Measurements from ENCODE around the gene HMGCS2. TPM values are rescaled to one million over a fixed set of nuclear protein-coding genes. Genes with fewer than 3 reads are reported as not detected.

The HMGCS2 gene
- total RNA-seq, 2 donors from 2014 or later, result 6.0 TPM; not detected in 1

DNA sequence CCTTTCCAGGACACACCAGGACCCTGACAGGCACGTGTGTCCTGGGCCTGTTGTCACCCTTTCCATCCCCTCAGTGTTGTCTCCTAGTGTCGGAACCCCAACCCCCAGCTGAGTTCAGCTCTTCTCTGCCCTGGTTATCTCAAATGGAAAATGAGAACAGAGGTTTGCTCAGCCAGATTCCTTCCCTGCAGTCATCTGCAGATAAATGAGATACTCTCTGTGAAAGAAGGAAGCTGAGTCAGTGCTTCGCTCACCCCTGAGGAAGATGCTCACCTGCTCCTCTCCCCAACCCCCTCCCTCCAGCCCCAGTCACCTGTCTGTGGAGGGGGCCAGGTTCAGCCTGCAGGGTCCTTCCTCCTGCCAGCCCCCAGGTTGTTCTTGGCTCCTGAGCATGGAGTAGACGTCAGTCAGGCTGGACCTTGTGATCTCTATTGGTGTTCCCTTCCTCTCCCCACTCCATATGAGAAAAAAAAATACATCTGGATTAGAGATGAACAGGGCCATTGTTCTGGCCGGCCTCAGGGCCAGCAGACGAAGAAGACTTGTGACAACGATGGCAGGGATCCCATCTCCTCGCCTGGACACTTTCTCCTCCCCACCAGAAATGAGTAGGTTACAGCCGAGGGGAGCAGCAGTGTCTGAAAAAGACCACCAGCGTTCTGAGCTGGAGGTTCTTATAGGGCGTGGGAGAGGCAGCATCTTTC, 36.1 kb downstream of the HMGCS2 start:
- WGBS, 2 donors, result 64 to 65% methylated on average over 10 to 11 of the region's 11 CpGs
- no peak for TF ChIP-seq POLR2A (IDR thresholded peaks at IDR 0.05)
- TF ChIP-seq, protein P1, sequence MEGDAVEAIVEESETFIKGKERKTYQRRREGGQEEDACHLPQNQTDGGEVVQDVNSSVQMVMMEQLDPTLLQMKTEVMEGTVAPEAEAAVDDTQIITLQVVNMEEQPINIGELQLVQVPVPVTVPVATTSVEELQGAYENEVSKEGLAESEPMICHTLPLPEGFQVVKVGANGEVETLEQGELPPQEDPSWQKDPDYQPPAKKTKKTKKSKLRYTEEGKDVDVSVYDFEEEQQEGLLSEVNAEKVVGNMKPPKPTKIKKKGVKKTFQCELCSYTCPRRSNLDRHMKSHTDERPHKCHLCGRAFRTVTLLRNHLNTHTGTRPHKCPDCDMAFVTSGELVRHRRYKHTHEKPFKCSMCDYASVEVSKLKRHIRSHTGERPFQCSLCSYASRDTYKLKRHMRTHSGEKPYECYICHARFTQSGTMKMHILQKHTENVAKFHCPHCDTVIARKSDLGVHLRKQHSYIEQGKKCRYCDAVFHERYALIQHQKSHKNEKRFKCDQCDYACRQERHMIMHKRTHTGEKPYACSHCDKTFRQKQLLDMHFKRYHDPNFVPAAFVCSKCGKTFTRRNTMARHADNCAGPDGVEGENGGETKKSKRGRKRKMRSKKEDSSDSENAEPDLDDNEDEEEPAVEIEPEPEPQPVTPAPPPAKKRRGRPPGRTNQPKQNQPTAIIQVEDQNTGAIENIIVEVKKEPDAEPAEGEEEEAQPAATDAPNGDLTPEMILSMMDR (IDR thresholded peaks at IDR 0.05), result no peak
- Histone ChIP-seq H3K9me3 (no peaks in the 10 kb centered on the region), H3K4me1 (peaks cover 36% of the 10 kb centered on the region), H3K4me3 (no peak overlapping the region), H3K36me3 (replicated peaks in 1 of 2; ENCODE audit: insufficient read depth in 1 of 2, low read depth in 2 of 2) (no peaks in the 10 kb centered on the region), H3K27me3 (no peaks in the 10 kb centered on the region), H3K27ac (peak overlapping the region in 3 of 4 donors; percentile 20 to 50 (median 31))
- intact Hi-C loops (cut with DNase I), result no loop called here
- DNase-seq (no peak), ATAC-seq (no peak)

DNA sequence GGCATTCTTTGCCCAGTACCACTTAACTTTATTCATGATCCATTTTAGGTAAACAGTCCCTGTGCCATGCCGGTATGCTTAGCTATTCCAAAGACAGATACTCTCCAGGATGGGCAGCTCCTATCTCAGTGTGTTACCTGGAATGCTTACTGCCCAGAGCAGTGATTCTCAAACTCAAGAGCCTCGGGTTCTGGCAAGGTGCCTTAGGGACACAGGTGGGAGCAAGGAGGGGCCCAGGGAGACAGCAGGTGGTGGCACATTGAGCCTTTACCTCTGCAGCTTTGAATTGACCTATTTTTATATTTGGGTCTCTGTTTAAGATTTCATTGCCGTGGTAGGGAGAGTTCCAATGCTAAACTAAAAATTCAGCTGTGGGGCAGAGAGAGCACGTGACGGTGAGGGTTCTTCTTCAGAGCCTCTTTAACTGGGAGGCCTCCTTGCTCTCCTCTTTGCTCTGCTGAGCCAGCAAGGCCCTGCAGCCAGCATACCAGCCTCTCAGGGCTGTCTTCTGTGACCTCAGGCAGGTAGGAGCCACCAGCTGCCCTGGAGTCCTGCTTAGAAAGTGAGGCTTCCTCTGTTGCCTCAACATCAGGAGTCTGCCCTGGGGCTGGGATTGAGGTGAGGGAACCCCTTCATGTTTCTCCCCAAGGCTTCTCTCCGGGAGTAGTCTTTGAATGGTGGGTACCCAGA, 36.8 kb downstream of the HMGCS2 start:
- Histone ChIP-seq H3K9me3 (no peaks in the 10 kb centered on the region), H3K27ac (peak overlapping the region in 3 of 4 donors; percentile 20 to 50 (median 31)), H3K27me3 (no peaks in the 10 kb centered on the region), H3K36me3 (replicated peaks in 1 of 2; ENCODE audit: insufficient read depth in 1 of 2, low read depth in 2 of 2) (no peaks in the 10 kb centered on the region), H3K4me1 (peaks cover 28% of the 10 kb centered on the region), H3K4me3 (no peak overlapping the region)
- no peak for ATAC-seq
- TF ChIP-seq POLR2A (IDR thresholded peaks at IDR 0.05), result no peak
- TF ChIP-seq, protein P1 (IDR thresholded peaks at IDR 0.05), result no peak
- intact Hi-C loops (cut with DNase I), result no loop called here
- DNase-seq, result no peak
- WGBS, 2 donors, result 64 to 72% methylated on average over 5 to 6 of the region's 6 CpGs

DNA sequence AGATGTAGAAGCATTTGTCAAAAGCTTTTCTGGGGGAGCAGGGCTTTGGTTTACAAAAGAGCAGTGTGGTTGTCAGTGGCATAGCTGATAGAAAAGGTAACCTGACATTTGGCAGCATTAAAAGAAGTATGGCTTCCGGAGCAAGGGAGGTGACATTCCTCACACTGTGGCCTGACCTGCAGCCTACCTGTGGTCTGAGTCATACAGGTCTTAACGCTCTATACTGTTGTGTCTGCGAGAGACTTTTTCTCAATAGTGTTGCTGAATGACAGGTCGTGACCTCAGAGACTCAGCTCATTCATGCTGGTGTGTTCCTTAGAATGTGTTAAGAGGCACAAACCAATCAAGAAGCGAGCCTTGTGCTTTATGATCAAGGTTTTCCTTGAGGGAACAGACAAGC, 37.6 kb downstream of the HMGCS2 start:
- intact Hi-C loops (cut with DNase I), result no loop called here
- H3K4me3 ChIP-seq, result no peak overlapping the region
- no peaks in the 10 kb centered on the region for H3K27me3 ChIP-seq
- H3K4me1 ChIP-seq, result peaks cover 20% of the 10 kb centered on the region
- H3K9me3 ChIP-seq, result no peaks in the 10 kb centered on the region
- WGBS, 2 donors, result 84 to 87% methylated on average over 5 of the region's 5 CpGs
- H3K27ac ChIP-seq, result peak overlapping the region in 2 of 4 donors; percentile 4 to 20
- DNase-seq (no peak), ATAC-seq (peak; percentile 36)
- TF ChIP-seq POLR2A (IDR thresholded peaks at IDR 0.05), result no peak
- TF ChIP-seq, protein P1 (IDR thresholded peaks at IDR 0.05), result no peak
- H3K36me3 ChIP-seq (replicated peaks in 1 of 2; ENCODE audit: insufficient read depth in 1 of 2, low read depth in 2 of 2), result no peaks in the 10 kb centered on the region

DNA sequence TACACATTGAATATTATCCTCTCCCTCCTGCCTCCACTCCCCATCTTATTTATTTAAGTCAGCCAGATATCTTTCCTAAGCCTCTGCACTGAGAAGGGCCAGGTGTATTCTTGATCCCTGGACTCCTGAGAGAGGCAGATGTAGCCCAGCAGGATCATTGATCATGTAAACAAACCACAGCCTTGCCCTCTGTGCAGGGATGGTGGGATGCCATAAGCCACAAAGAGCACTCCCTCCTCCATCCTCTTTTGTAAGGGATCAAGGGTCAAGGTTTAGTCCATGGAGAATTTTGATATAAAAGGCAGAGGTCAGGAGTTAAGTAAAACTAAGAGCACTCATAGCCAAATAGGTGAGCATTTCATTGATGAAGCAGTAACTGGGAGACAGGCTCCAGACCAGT, 39.7 kb downstream of the HMGCS2 start:
- ATAC-seq, result no peak
- TF ChIP-seq POLR2A (IDR thresholded peaks at IDR 0.05), result no peak
- TF ChIP-seq, protein P1 (IDR thresholded peaks at IDR 0.05), result no peak

More for the DNA sequence above, 39.7 kb downstream of the HMGCS2 start:
- Histone ChIP-seq H3K4me1 (peaks cover 10% of the 10 kb centered on the region), H3K27ac (no peak overlapping the region), H3K36me3 (replicated peaks in 1 of 2; ENCODE audit: insufficient read depth in 1 of 2, low read depth in 2 of 2) (no peaks in the 10 kb centered on the region), H3K4me3 (no peak overlapping the region), H3K9me3 (no peaks in the 10 kb centered on the region), H3K27me3 (no peaks in the 10 kb centered on the region)
- intact Hi-C loops (cut with DNase I), result no loop called here
- DNase-seq, result no peak

All from body of pancreas (tissue), 4 donors.